HUDEP-2 (cell line): ENCODE results near the gene RANGRF.

Experiments
- DNase-seq, 76 experiments: peaks; one replicate each; lab custom pipeline; 2025; ENCODE audit not compliant: unreplicated experiment in 76 of 76; lab: John Stamatoyannopoulos, UW

RANGRF gene

GRCh38 chr17:8273884-8274444, 14.5 kb upstream of the RANGRF start:
- DNase-seq, result no peak

DNA sequence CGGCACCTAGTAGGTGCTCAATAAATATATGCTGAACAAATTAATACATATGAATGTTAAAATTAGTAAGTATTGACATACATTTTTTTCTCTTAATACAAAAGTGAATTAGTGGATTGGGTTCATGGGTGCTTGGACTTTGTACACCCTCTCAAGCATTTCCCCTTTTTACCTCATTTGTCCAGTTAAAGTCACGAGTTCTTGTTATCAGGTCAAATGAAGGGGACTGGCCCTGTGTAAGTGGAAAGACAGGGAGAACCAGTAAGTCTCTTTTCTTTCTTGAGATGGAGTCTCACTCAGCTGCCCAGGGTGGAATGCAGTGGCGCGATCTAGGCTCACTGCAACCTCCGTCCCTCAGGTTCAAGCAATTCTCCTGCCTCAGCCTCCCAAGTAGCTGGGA, 13.7 kb upstream of the RANGRF start:
- no peak for DNase-seq

- DNase-seq, result no peak
These were observed 12.8 kb upstream of the RANGRF start for GRCh38 chr17:8275421-8276290.

DNA sequence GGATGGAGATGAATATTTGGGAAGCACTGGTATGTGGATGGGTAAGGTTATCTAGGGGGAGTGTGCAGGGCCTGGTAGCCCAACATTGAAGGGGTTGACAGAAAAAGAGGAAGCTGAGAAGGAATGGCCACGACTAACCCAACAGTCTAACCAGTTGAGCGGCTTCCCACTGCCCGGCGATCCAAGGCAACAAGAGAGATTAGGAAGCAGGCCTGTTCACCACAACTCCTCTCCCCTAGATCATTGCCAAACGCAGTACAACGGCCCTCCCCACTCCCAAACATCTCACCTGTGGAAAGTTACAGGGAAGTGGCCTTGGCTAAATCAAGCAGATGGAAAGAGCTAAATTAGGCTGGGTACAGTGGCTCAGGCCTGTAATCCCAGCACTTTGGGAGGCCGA, 11.2 kb upstream of the RANGRF start:
- no peak for DNase-seq

- no peak for DNase-seq
These were observed 6.1 kb upstream of the RANGRF start for GRCh38 chr17:8282345-8282744.

GRCh38 chr17:8283356-8283755, 5.1 kb upstream of the RANGRF start:
- DNase-seq, result no peak

DNA sequence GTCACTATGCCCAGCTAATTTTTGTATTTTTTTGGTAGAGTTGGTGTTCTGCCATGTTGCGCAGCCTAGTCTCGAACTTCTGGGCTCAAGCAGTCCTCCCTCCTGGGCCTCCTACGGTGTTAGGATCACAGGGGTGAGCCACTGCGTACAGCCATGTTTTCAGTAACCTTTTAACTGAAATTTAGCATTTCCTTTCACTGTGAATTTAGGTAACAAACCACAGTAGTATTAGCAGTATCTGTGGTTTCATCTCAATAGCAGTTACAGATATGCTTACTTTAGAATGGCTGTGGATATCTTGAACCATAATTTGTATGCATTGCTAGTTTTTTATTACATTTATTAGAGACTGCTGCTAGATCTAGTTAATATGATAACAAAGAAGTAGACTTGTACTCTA, 4.3 kb upstream of the RANGRF start:
- DNase-seq, result no peak

GRCh38 chr17:8285270-8286181, 2.9 kb upstream of the RANGRF start:
- DNase-seq, result no peak

- DNase-seq, result peak in 1 of 76 experiments; percentile 49
These were observed 677 bp upstream of the RANGRF start for GRCh38 chr17:8287651-8288335.

DNA sequence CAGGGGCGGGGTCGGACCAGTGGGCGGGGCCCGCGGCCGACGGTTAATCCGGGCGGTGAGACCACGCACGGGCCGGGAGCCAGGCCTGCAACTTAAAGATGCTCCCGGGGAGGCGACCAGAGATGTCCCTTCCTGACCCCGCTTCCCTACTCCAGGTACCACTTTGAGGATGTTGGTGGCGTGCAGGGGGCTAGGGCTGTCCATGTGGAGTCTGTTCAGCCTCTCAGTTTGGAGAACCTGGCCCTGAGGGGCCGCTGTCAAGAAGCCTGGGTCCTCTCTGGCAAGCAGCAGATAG, 580 bp downstream of the RANGRF start:
- DNase-seq, result peak in 38 of 76 experiments; percentile 5 to 74 (median 56)

DNA sequence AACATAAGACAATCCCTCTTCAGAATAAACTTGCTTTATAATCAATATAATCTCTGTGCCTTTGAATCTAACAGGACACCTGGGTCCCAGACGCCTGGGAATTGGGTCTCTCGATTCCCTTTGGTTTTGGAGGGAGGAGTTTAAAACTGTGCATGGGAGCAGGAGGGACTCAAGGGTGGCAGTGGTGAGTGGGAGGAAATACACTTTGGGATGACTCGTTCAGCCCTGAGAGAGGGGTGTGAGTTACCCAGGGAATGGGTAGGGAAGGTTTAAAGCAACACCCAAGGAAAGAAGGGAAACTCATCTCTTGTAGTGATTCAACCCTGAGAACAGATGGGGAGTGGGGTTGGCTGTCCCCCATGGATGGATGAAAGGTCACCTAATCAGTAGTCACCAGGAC, 1.6 kb downstream of the RANGRF start:
- DNase-seq, result no peak

DNA sequence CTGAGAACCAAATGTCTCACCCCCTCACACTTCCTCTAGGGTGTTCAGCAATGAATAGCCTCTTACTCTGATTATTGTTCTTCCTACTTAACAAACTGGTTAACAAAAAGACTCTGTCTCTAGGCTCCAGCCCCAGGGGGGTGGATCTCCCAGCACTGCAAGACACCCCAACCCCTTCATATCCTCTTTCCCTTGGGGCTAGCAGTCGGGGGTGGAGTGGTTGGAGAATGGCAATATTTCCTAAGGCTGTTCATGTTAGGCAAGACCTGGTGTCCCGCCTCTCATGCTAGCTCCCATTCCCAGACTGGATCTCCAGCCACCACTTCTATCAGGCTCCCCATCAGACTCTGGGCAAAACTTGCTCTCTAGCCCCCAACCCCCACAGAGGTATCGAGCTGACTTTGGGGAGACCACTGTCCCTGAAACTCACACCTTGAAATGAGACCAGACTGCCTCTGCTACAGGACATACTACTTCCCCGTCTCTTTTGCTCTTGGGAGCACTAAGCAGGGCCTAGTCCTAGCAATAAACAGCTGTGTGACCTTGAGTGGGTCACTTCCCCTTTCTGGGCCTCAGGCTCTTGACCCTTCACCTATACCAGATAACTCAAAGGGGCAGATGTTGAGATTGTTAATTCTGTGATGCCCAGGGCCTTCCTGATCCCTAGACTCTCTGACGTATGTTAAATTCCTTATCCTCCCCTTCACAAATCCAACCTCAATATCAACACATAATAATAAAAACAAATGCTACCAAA, 4.3 kb downstream of the RANGRF start:
- DNase-seq, result peak in 1 of 76 experiments; percentile 8

DNA sequence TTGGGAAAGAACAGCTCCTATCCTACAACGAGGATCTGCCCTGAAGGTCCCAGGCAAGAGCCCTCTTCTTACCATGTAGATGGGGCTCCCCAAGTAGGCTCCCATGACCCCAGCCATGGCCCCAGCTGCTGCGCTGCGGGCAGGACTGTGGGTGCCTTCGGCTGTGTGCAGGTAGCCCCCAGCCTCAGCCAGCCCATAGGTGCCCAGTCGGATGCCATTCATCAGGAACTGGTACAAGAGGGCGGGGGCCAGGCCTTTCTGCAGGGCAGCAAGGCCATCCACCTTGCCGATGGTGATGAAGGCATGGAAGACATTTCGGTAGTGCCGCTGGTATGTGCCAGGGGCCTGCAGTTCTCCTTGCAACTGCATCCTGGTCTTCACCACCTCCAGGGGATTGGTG, 5.9 kb downstream of the RANGRF start:
- DNase-seq, result no peak

- DNase-seq, result no peak
These were observed 6.4 kb downstream of the RANGRF start for GRCh38 chr17:8294814-8295316.

GRCh38 chr17:8300226-8300625, 11.8 kb downstream of the RANGRF start:
- no peak for DNase-seq

DNA sequence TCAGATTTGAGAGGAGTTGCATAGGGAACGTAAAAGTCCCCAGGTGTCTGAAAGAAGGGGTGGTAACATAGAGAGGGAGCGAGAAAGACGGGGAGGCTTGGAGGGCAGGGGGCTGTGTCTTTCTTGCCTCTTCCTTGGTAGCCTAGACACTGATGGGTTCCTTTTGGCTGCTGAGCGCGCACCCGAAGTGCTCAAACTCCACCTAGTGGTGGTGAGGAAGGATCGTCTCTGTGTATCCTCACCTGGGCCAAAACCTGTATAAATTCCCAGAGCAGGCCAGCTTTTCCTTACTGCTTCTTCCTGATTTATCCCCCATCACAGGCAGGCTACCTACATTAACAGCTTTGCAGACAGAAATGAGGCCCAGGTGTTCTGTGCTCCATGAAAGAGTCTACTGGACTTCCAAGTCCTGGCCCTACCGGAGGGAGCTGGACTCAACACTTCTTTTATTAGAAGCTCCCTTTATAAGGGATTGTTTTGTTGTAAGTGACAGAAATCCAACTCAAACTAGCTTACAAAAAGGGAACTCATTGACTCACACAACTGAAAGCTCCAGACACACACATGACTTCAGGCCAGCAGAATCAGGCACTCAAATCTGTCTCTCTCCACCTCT, 12.3 kb downstream of the RANGRF start:
- peak in 47 of 76 experiments; percentile 5 to 59 (median 31) for DNase-seq

- no peak for DNase-seq
These were observed 22.2 kb downstream of the RANGRF start for GRCh38 chr17:8310601-8311123.

DNA sequence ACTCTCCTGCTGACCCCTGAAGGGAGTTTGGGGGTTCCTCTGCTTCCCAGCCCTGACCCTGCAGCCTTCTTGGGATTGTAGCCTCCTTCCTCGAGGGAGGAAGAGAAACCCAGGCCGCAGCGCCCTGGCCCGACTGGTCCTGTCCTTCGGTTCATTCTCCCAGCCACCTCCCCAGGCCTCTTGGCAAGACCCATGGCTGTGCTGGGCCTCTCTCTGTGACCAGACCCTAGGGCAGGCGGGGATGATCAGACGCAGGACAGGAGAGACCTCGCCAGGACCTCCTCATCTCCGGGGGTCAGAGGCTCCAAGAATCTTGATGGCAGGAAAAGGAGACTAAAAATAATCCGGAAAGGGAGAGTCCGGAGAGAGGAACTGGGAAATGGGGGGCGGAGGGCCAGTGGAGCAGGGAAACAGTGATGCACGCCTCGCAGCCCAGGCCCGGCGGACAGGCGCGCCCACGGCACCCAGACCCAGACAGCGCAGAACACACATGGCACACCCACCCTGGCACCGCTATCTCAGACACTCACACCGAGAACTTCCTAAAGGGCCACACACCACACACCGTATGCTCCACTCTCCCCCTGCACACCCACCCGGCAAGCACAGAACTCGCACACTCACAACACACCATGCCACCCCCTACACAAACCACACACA, 22.8 kb downstream of the RANGRF start:
- no peak for DNase-seq

- no peak for DNase-seq
These were observed 23.8 kb downstream of the RANGRF start for GRCh38 chr17:8312251-8312650.
